GM10248 (cell line): ENCODE data around the gene SERPINB4.

Source experiments
- CTCF ChIA-PET: fragments of 300-600 bp; sonication (Branson Sonifier 250); formaldehyde crosslinking; extraction: SDS; loops from one replicate; lab custom pipeline; 2021; ENCODE audit warnings: antibody characterized with exemption; lab: Yijun Ruan, JAX
- POLR2A ChIA-PET: fragments of 350-650 bp; sonication (Branson Sonifier 250); formaldehyde crosslinking; extraction: SDS; loops from one replicate; lab custom pipeline; 2020; ENCODE audit warnings: antibody characterized with exemption; lab: Yijun Ruan, JAX
- DNase-seq: peaks from one replicate; pipeline ENCODE4 v3.0.0; 2012; ENCODE audit errors: extremely low spot score
- CTCF ChIP-seq: IDR thresholded peaks from 2 replicates; pipeline ENCODE4 v1.5.1; 2012; ENCODE audit warnings: mild to moderate bottlenecking, low read depth; ENCODE audit errors: extremely low read depth, missing control alignments, control extremely low read depth

Gene SERPINB4

GRCh38 chr18:63604791-63605567, 39.1 kb downstream of the SERPINB4 start:
- no peak for TF ChIP-seq CTCF
- POLR2A ChIA-PET: no interaction called here
- CTCF ChIA-PET: interaction anchor here (1.3 to 2.5 kb wide), 4 partner anchors 10 to 26 kb away, joined by 3 to 8 read pairs (median 4); no protein-coding TSS in a partner anchor
- DNase-seq: no peak

GRCh38 chr18:63603772-63604171, 40.3 kb downstream of the SERPINB4 start:
- POLR2A ChIA-PET: no interaction called here
- DNase-seq: peak; percentile 57
- TF ChIP-seq CTCF: no peak

GRCh38 chr18:63603355-63603754, 40.7 kb downstream of the SERPINB4 start:
- TF ChIP-seq CTCF: no peak
- ChIA-PET POLR2A (no interaction called here), CTCF (interaction anchor here (1.0 to 1.5 kb wide), 6 partner anchors 11 to 360 kb away, joined by 3 to 5 read pairs (median 4); no protein-coding TSS in a partner anchor)
- no peak for DNase-seq

More at GRCh38 chr18:63603772-63604171, 40.3 kb downstream of the SERPINB4 start:
- CTCF ChIA-PET: interaction anchor here (1.0 to 2.5 kb wide), 8 partner anchors 8 to 359 kb away, joined by 3 to 8 read pairs (median 4); no protein-coding TSS in a partner anchor

GRCh38 chr18:63596964-63597363, 47.1 kb downstream of the SERPINB4 start:
- DNase-seq: no peak
- no peak for TF ChIP-seq CTCF
- POLR2A ChIA-PET: no interaction called here
- CTCF ChIA-PET: interaction anchor here (0.7 to 2.7 kb wide), 2 partner anchors 18 to 340 kb away, joined by 3 to 19 read pairs; no protein-coding TSS in a partner anchor

- CTCF ChIA-PET: interaction anchor here (4.6 kb wide), 1 partner anchor 14 kb away, joined by 23 read pairs; no protein-coding TSS in a partner anchor
- POLR2A ChIA-PET: no interaction called here
- TF ChIP-seq CTCF: no peak
- DNase-seq: no peak
Observed at GRCh38 chr18:63592471-63592870, 51.6 kb downstream of the SERPINB4 start.

- POLR2A ChIA-PET: no interaction called here
Observed at GRCh38 chr18:63591725-63592124, 52.3 kb downstream of the SERPINB4 start.

More at GRCh38 chr18:63591725-63592124, 52.3 kb downstream of the SERPINB4 start:
- no peak for DNase-seq
- no peak for TF ChIP-seq CTCF
- CTCF ChIA-PET: interaction anchor here (0.9 to 4.6 kb wide), 4 partner anchors 13 to 344 kb away, joined by 3 to 23 read pairs (median 5); no protein-coding TSS in a partner anchor
